IMR-90 (cell line): ENCODE results near the gene ALDH1A2. TPM values are rescaled to one million over a fixed set of nuclear protein-coding genes. Genes with fewer than 3 reads are reported as not detected.
"Not testable (repeated sequence)": the region's sequence is repeated elsewhere in the genome, so short reads cannot be mapped to it uniquely, and the experiment has no call there.

Experiments used
- ATAC-seq: fragments of 200-7000 bp; cut with Tn5 transposase; 2 replicates; pipeline ENCODE4 v1.9.1; 2020; ENCODE audit warnings: low read depth, mild to moderate bottlenecking, moderate library complexity
- BruUV-seq: library from RNA; stranded (reverse); fragments of 400-500 nt; replicated peaks from 2 replicates; lab custom pipeline; 2021; lab: Mats Ljungman, UMichigan
- CTCF ChIA-PET: fragments of 300-600 bp; formaldehyde crosslinking; extraction: SDS; loops from one replicate; lab custom pipeline; 2021; ENCODE audit warnings: antibody characterized with exemption; lab: Yijun Ruan, JAX
- POLR2A ChIA-PET: fragments of 300-600 bp; sonication (Branson Sonifier 250); formaldehyde crosslinking; loops from one replicate; lab custom pipeline; 2022; ENCODE audit warnings: antibody characterized with exemption; ENCODE audit not compliant: unreplicated experiment; lab: Charles Lee
- DNase-seq: peaks from one replicate; pipeline ENCODE4 v3.0.0; 2013
- H2AFZ ChIP-seq: replicated peaks from 2 replicates; pipeline ENCODE3; 2013; ENCODE audit warnings: low read length, mild to moderate bottlenecking; ENCODE audit not compliant: poor library complexity
- H2AK5ac ChIP-seq: 2 replicates; pipeline ENCODE4 v1.6.1; 2013; ENCODE audit warnings: low read depth, low read length, inconsistent platforms
- H2AK9ac ChIP-seq: replicated peaks from 2 replicates; pipeline ENCODE3; 2013; ENCODE audit warnings: mild to moderate bottlenecking, low read depth, low read length, moderate library complexity; ENCODE audit not compliant: poor library complexity
- H2BK120ac ChIP-seq: 2 replicates; pipeline ENCODE4 v1.6.1; 2013; ENCODE audit warnings: low read depth, low read length, inconsistent platforms
- H2BK15ac ChIP-seq: 3 replicates; pipeline ENCODE4 v1.6.1; 2013; ENCODE audit warnings: low read depth, low read length, inconsistent platforms
- H2BK20ac ChIP-seq: 2 replicates; pipeline ENCODE4 v1.6.1; 2013; ENCODE audit warnings: low read depth, mild to moderate bottlenecking, inconsistent platforms, low read length, moderate library complexity
- H2BK5ac ChIP-seq: 2 replicates; pipeline ENCODE4 v1.6.1; 2013; ENCODE audit warnings: mild to moderate bottlenecking, low read depth, low read length, inconsistent platforms; ENCODE audit not compliant: poor library complexity, severe bottlenecking
- H3K14ac ChIP-seq: replicated peaks from 2 replicates; pipeline ENCODE4 v1.6.1; 2013; ENCODE audit warnings: low read depth, low read length, inconsistent platforms
- H3K18ac ChIP-seq: 2 replicates; pipeline ENCODE4 v1.6.1; 2013; ENCODE audit warnings: low read depth, low read length, control low read depth
- H3K23ac ChIP-seq: 2 replicates; pipeline ENCODE4 v1.6.1; 2013; ENCODE audit warnings: low read depth, low read length, inconsistent platforms
- H3K27ac ChIP-seq: 2 replicates; pipeline ENCODE4 v1.5.1; 2013; ENCODE audit warnings: mild to moderate bottlenecking, control low read depth, low read length; ENCODE audit not compliant: insufficient read depth
- H3K27me3 ChIP-seq: 2 replicates; pipeline ENCODE4 v1.6.1; 2013; ENCODE audit warnings: low read length; ENCODE audit not compliant: control insufficient read depth, insufficient read depth
- H3K36me3 ChIP-seq: 2 replicates; pipeline ENCODE4 v1.6.1; 2013; ENCODE audit warnings: low read length, mixed read lengths; ENCODE audit not compliant: control insufficient read depth, insufficient read depth
- H3K4ac ChIP-seq: 2 replicates; pipeline ENCODE4 v1.6.1; 2013; ENCODE audit warnings: low read depth, low read length, inconsistent platforms
- H3K4me1 ChIP-seq: 2 replicates; pipeline ENCODE4 v1.6.1; 2013; ENCODE audit warnings: low read length, mixed read lengths; ENCODE audit not compliant: control insufficient read depth, insufficient read depth
- H3K4me2 ChIP-seq: 2 replicates; pipeline ENCODE4 v1.6.1; 2013; ENCODE audit warnings: low read depth, mild to moderate bottlenecking, control low read depth, low read length, moderate library complexity
- H3K4me3 ChIP-seq: 2 replicates; pipeline ENCODE4 v1.5.1; 2013; ENCODE audit warnings: low read depth, mild to moderate bottlenecking, control low read depth, low read length, moderate library complexity; ENCODE audit not compliant: insufficient read depth
- H3K56ac ChIP-seq: 2 replicates; pipeline ENCODE4 v1.6.1; 2013; ENCODE audit warnings: low read length, inconsistent platforms; ENCODE audit not compliant: insufficient read depth; ENCODE audit errors: extremely low read depth
- H3K79me1 ChIP-seq, 2 experiments: 2 replicates each; pipeline ENCODE4 v1.6.1; 2013; ENCODE audit warnings: low read length in 2 of 2, inconsistent platforms in 1 of 2, low read depth in 1 of 2
- H3K9ac ChIP-seq: 2 replicates; pipeline ENCODE4 v1.6.1; 2013; ENCODE audit warnings: low read depth, low read length, control low read depth
- H3K9me1 ChIP-seq: 2 replicates; pipeline ENCODE4 v1.6.1; 2013; ENCODE audit warnings: low read length, inconsistent platforms; ENCODE audit not compliant: insufficient read depth
- H3K9me3 ChIP-seq: 2 replicates; pipeline ENCODE4 v1.6.1; 2013; ENCODE audit warnings: low read length; ENCODE audit not compliant: control insufficient read depth, insufficient read depth
- H4K20me1 ChIP-seq: 2 replicates; pipeline ENCODE4 v1.6.1; 2013; ENCODE audit warnings: low read length, inconsistent platforms; ENCODE audit not compliant: insufficient read depth
- H4K5ac ChIP-seq: 2 replicates; pipeline ENCODE4 v1.6.1; 2013; ENCODE audit warnings: mild to moderate bottlenecking, low read depth, low read length, control low read depth
- H4K8ac ChIP-seq, 2 experiments: 2 replicates each; pipeline ENCODE4 v1.6.1; 2013; ENCODE audit warnings: low read depth in 2 of 2, low read length in 2 of 2, control low read depth in 1 of 2, inconsistent platforms in 1 of 2
- H4K91ac ChIP-seq: 2 replicates; pipeline ENCODE4 v1.6.1; 2013; ENCODE audit warnings: low read depth, low read length, inconsistent platforms; ENCODE audit not compliant: insufficient read depth
- BHLHE40 ChIP-seq: fragments of 150-350 bp; IDR thresholded peaks from 2 replicates; pipeline ENCODE4 v1.6.1; 2016; ENCODE audit warnings: mild to moderate bottlenecking, low read depth, low read length
- CEBPB ChIP-seq: IDR thresholded peaks from 2 replicates; pipeline ENCODE4 v1.6.1; 2012; ENCODE audit warnings: low read depth, low read length, improper control_type of control experiment
- FOS ChIP-seq: fragments of 150-350 bp; IDR thresholded peaks from 2 replicates; pipeline ENCODE4 v1.6.1; 2016; ENCODE audit warnings: low read depth, low read length
- POLR2A ChIP-seq: IDR thresholded peaks from 2 replicates; pipeline ENCODE4 v1.6.1; 2012; ENCODE audit warnings: mild to moderate bottlenecking, low read depth, low read length
- RAD21 ChIP-seq: IDR thresholded peaks from 2 replicates; pipeline ENCODE4 v1.6.1; 2012; ENCODE audit warnings: low read length, improper control_type of control experiment
- WGBS, 2 experiments: methylation state at CpG; one replicate each; pipeline versions ENCODE4 v1.1.5 to v1.1.7; 2013; ENCODE audit warnings: missing lambda C conversion rate in 2 of 2; ENCODE audit not compliant: insufficient read length in 1 of 2; ENCODE audit errors: extremely low coverage in 2 of 2; 5-methylcytosine and 5-hydroxymethylcytosine counted together
- dilution Hi-C: fragments of 300-500 bp; cut with HindIII; formaldehyde crosslinking; loops from one replicate; pipeline ENCODE4 v1.14.3; 2018; ENCODE audit warnings: low sequenced_read_pairs; ENCODE audit not compliant: unreplicated experiment
- in situ Hi-C: fragments of 300-500 bp; cut with MboI; formaldehyde crosslinking; loops from 3 replicates; pipeline ENCODE4 v1.14.3; 2019; ENCODE audit warnings: low sequenced_read_pairs, inconsistent platforms, mixed read lengths
- intact Hi-C: fragments of 100-400 bp; cut with micrococcal nuclease; formaldehyde crosslinking; loops from 2 replicates; pipeline ENCODE4 v1.10.0; 2022
- polyA plus RNA-seq, 3 experiments: library from polyadenylated mRNA; depleted of rRNA; stranded (reverse); fragments of >200 nt; gene quantifications; 2 replicates each; pipeline ENCODE4 v1.2.3, GENCODE V29; 2012; ENCODE audit warnings: low replicate concordance in 1 of 3
- total RNA-seq: library from RNA; depleted of rRNA; stranded (reverse); fragments of >200 nt; gene quantifications from 2 replicates; pipeline ENCODE4 v1.2.3, GENCODE V29; 2012

ALDH1A2 gene
- total and polyA plus RNA-seq, 2 of the 4 experiments (the other 2 are of a cell fraction) = not detected

- Histone ChIP-seq H2AFZ (no peak overlapping the region), H4K91ac (no peak overlapping the region), H2BK5ac (no peak overlapping the region), H3K4me3 (no peak overlapping the region), H4K8ac (no peak overlapping the region), H2BK120ac (no peak overlapping the region), H3K9ac (no peak overlapping the region), H2AK5ac (no peak overlapping the region), H3K18ac (no peak overlapping the region), H2AK9ac (no peak overlapping the region), H4K20me1 (no peaks in the 10 kb centered on the region), H2BK20ac (no peak overlapping the region), H3K36me3 (no peaks in the 10 kb centered on the region), H3K79me1 (no peaks in the 10 kb centered on the region), H4K5ac (no peak overlapping the region), H3K4me2 (no peak overlapping the region), H3K9me3 (no peaks in the 10 kb centered on the region), H3K27me3 (no peaks in the 10 kb centered on the region; the same call in 1 of the 2 replicates), H3K4ac (no peak overlapping the region), H3K23ac (no peak overlapping the region), H2BK15ac (no peak overlapping the region), H3K9me1 (no peaks in the 10 kb centered on the region), H3K27ac (no peak overlapping the region), H3K14ac (no peak overlapping the region), H3K56ac (no peak overlapping the region), H3K4me1 (no peaks in the 10 kb centered on the region)
- BruUV-seq = no TSS peak
- ChIA-PET POLR2A (no interaction called here), CTCF (no interaction called here)
- intact Hi-C loops (no loop called here), in situ Hi-C loops (no loop called here), dilution Hi-C loops (no loop called here)
- ATAC-seq (no peak), DNase-seq (no peak)
- no CpG with 5 or more reads among the region's 3 CpGs for WGBS, 2 experiments
- TF ChIP-seq POLR2A (no peak), FOS (no peak), RAD21 (no peak), CEBPB (no peak), BHLHE40 (no peak)
Measured at GRCh38 chr15:58114388-58114787, 48.9 kb upstream of the ALDH1A2 start.

GRCh38 chr15:58113358-58113757 lies 47.8 kb upstream of the ALDH1A2 start:
- H2AK5ac ChIP-seq, H2BK15ac ChIP-seq, H3K27ac ChIP-seq, H3K23ac ChIP-seq, H3K79me1 ChIP-seq, H3K9ac ChIP-seq, BruUV-seq, H4K8ac ChIP-seq, H3K9me1 ChIP-seq, H2BK20ac ChIP-seq, H3K27me3 ChIP-seq, H3K4me2 ChIP-seq, H4K20me1 ChIP-seq, H2BK5ac ChIP-seq, H2AFZ ChIP-seq, DNase-seq, POLR2A ChIA-PET, H2AK9ac ChIP-seq, H3K14ac ChIP-seq, in situ Hi-C loops, intact Hi-C loops, H3K9me3 ChIP-seq, H3K4me1 ChIP-seq, H4K5ac ChIP-seq, H3K18ac ChIP-seq, H3K36me3 ChIP-seq, H3K56ac ChIP-seq, H3K4me3 ChIP-seq, ATAC-seq, H4K91ac ChIP-seq, H2BK120ac ChIP-seq, dilution Hi-C loops, H3K4ac ChIP-seq: not testable (repeated sequence)
- CTCF ChIA-PET = interaction anchor here (0.8 kb wide), 1 partner anchor 42 kb away, joined by 4 read pairs; no protein-coding TSS in a partner anchor
- 42% methylated on average over 2 of the region's 5 CpGs; no CpG with 5 or more reads in 1 of the 2 experiments for WGBS, 2 experiments
